Erythroblast (primary cell): ENCODE results near the gene SLC66A2.

Experiments
- DNase-seq, 2 experiments: peaks; one replicate each; lab custom pipeline; 2025; lab: John Stamatoyannopoulos, UW
- GATA1 ChIP-seq: IDR thresholded peaks from 2 replicates; pipeline ENCODE4 v1.6.1; 2011; ENCODE audit warnings: low read depth, mild to moderate bottlenecking, control low read depth, low read length, moderate library complexity
- POLR2A ChIP-seq: IDR thresholded peaks from 2 replicates; pipeline ENCODE4 v1.6.1; 2011; ENCODE audit warnings: mild to moderate bottlenecking, low read length

Gene SLC66A2

GRCh38 chr18:79962835-79963657 is 11.6 kb upstream of the SLC66A2 start:
- TF ChIP-seq GATA1, result no peak
- no peak for TF ChIP-seq POLR2A
- no peak for DNase-seq

DNA sequence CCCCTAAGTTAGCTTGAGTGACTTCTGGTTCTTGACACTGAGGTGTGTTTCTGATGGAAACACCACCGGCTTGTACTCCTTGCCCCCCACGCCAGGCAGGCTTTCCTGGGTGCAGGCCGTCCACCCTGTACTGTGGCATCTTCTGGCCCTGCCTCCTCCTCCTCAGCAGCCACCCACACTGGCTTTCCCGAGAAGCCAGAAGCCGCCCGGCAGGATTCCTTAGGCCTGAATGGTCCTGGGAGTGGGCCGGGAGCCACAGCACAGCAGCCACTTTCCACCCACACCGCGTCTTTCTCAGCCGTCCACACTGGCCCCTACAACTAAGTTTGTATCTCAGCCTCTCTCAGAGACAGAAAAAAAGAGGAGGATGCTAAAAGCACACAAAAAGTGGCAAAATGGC is 10.9 kb upstream of the SLC66A2 start:
- DNase-seq, result no peak

GRCh38 chr18:79961527-79962291 is 10.3 kb upstream of the SLC66A2 start:
- peak; percentile 84 to 85 for DNase-seq
- TF ChIP-seq GATA1 (no peak), POLR2A (peak; percentile 27)

More for the DNA sequence above, 10.9 kb upstream of the SLC66A2 start:
- TF ChIP-seq POLR2A, result no peak
- TF ChIP-seq GATA1, result no peak

GRCh38 chr18:79960921-79961526 is 9.6 kb upstream of the SLC66A2 start:
- TF ChIP-seq GATA1 (no peak), POLR2A (no peak)
- DNase-seq, result peak in 1 of 2 experiments; percentile 57

DNA sequence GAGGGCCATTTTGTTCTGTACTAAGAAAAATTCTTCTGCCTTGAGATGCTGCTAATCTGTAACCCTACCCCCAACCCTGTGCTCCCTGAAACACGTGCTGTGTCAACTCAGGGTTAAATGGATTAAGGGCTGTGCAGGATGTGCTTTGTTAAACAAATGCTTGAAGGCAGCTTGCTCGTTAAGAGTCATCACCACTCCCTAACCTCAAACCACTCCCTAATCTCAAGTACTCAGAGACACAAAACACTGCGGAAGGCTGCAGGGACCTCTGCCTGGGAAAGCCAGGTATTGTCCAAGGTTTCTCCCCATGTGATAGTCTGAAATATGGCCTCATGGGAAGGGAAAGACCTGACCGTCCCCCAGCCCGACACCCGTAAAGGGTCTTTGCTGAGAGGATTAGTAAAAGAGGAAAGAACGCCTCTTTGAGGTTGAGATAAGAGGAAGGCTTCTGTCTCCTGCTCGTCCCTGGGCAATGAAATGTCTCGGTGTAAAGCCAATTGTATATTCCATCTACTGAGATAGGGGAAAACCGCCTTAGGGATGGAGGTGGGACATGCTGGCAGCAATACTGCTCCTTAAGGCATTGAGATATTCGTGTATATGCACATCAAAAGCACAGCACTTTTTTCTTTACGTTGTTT is 8.8 kb upstream of the SLC66A2 start:
- DNase-seq, result peak; percentile 57 to 70
- peak; percentile 24 for TF ChIP-seq POLR2A

- TF ChIP-seq POLR2A (no peak), GATA1 (no peak)
- DNase-seq, result no peak
These were observed 7.5 kb upstream of the SLC66A2 start for GRCh38 chr18:79958981-79959380.

GRCh38 chr18:79956276-79956675 is 4.8 kb upstream of the SLC66A2 start:
- TF ChIP-seq POLR2A, result no peak
- TF ChIP-seq GATA1, result no peak

DNA sequence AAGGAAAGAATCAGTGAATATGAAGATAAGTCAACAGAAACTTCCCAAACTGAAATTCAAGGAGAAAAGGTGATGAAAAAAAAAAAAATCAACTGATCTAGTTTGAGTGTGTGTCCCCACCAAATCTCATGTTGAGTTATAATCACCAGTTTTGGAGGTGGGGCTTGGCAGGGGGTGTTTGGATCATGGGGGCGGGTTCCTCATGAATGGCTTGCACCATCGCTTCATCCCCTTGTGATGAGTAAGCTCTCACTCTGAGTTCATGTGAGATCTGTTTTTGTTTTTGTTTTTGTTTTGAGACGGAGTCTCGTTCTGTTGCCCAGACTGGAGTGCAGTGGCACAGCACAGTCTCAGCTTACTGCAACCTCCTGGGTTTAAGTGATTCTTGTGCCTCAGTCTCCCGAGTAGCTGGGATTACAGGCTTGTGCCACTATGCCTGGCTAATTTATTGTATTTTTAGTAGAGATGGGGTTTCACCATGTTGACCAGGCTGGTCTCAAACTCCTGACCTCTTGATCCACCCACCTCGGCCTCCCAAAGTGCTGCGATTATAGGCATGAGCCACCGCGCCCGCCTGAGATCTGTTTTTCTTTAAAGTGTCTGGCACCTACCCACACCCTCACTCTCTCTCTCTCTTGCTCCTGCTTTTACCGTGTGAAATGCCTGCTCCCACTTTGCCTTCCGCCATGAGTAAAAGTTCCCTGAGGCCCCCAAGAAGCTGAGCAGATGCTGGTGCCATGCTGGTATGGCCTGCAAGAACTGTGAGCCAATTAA is 4.0 kb upstream of the SLC66A2 start:
- TF ChIP-seq POLR2A (no peak), GATA1 (no peak)
- no peak for DNase-seq

More at GRCh38 chr18:79956276-79956675, 4.8 kb upstream of the SLC66A2 start:
- no peak for DNase-seq

DNA sequence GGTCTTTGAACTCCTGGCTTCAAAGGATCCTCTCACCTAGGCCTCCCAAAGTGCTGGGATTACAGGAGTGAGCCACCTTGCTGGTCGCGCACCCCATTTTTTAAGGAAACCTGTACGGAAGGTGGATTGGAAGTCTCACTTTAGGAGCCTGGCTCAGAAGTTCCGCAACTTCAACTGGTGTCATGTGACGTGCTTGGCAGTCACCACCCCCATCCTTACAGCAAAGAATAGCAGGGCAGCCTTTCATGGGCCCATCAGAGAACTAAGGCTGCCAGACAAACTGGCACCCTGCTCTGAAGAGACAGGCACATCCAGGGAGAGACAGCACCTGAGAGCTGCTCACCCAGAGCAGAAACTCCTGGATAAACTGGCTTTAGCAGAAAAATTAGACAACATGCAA is 3.3 kb upstream of the SLC66A2 start:
- TF ChIP-seq POLR2A, result no peak
- no peak for TF ChIP-seq GATA1
- no peak for DNase-seq

DNA sequence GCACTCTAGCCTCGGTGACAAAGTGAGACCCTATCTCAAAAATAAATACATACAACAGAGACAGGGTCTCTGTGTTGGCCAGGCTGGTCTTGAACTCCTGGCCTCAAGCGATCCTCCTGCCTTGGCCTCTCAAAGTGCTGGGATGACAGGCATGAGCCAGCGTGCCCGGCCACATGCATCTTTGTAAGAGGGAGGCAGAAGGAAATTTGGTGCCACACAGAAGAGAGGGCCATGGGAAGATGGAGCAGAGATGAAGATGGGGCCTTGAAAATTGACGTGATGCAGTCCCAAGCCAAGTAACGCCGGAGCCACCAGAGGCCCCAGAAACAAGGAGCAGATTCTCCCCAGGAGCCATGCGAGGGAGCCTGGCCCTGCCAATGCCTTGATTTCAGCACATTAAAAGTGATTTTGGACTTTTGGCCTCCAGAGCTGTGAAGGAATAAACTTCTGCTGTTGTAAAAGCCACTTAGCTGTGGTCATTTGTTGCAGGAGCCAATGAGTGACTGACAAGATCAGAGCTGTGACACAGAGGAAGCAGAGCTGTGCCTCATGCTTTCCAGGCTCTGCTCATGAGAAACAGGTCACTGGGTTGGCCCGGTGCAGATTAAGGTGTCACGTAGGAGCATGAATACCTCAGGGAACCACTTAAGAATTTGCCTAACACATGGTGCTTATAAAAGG is 2.7 kb upstream of the SLC66A2 start:
- DNase-seq, result peak in 1 of 2 experiments; percentile 32
- TF ChIP-seq POLR2A, result no peak
- no peak for TF ChIP-seq GATA1

- TF ChIP-seq POLR2A (no peak), GATA1 (no peak)
- DNase-seq, result no peak
These were observed 1.6 kb upstream of the SLC66A2 start for GRCh38 chr18:79952996-79953559.

DNA sequence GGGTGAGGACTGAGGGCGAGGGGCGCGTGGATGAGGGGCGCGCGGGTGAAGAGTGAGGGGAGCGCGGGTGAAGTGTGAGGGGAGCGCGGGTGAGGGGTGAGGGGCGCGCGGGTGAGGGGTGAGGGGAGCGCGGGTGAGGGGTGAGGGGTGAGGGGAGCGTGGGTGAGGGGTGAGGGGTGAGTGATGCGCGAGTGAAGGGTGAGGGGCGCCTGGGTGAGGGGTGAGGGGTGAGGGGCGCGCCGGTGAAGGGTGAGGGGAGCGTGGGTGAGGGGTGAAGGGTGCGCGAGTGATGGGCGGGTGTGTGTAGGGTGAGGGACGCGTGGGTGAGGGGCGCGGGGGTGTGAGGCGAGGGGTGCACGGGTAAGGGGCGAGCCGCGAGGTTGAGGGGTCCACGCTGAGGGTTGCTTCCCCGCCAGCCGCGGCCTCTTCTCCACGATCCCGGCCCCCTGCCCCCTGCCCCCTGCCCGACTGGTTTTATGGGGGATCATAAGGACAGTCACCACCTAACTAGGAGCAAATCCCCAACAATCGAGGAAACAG is 1.1 kb upstream of the SLC66A2 start:
- no peak for TF ChIP-seq GATA1
- TF ChIP-seq POLR2A, result no peak
- DNase-seq, result no peak
